Adrenal gland (tissue), 5 donors: ENCODE results near the gene PNPLA5.

Experiments used
- POLR2A ChIP-seq, 2 donors: fragments of 450-650 bp; IDR thresholded peaks; one replicate each; pipeline ENCODE4 v1.6.1; 2017; ENCODE audit warnings: antibody characterized with exemption in 2 of 2, mild to moderate bottlenecking in 2 of 2, moderate library complexity in 1 of 2
- TF ChIP-seq, protein P1 (sequence below), 6 experiments: fragments of 450-650 bp in 4 of 6; fragments of 200-600 bp in 2 of 6; sonication (generic) in 1 of 6; IDR thresholded peaks; 1 replicate in 5 of 6; 2 replicates in 1 of 6; pipeline versions ENCODE4 v1.5.1 to v1.8.0; 2016 to 2021; ENCODE audit warnings: antibody characterized with exemption in 6 of 6, mild to moderate bottlenecking in 2 of 6, moderate library complexity in 1 of 6
- donor health status: DM: no; HTN: no; CAD: no.

DNA sequence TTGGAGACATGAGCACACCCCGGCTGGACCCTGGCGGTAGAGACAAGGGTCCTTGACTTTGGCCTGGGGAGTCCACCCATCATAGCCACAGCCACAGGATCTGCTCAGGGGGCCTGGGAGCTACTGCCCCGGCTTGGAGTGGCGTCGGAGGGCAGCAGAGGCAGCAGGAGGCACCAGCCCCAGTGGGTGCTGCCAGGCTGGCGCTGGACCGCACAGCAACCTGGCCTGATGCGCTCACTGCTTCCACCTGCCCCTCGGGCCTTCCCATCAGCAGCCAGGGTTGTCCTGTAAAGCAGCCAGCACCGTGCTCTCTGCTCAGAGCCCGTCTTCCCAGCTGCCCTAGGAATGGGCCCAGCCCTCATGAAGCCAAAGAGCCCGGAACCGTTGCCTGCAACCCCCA, 51.4 kb downstream of the PNPLA5 start:
- TF ChIP-seq, protein P1, sequence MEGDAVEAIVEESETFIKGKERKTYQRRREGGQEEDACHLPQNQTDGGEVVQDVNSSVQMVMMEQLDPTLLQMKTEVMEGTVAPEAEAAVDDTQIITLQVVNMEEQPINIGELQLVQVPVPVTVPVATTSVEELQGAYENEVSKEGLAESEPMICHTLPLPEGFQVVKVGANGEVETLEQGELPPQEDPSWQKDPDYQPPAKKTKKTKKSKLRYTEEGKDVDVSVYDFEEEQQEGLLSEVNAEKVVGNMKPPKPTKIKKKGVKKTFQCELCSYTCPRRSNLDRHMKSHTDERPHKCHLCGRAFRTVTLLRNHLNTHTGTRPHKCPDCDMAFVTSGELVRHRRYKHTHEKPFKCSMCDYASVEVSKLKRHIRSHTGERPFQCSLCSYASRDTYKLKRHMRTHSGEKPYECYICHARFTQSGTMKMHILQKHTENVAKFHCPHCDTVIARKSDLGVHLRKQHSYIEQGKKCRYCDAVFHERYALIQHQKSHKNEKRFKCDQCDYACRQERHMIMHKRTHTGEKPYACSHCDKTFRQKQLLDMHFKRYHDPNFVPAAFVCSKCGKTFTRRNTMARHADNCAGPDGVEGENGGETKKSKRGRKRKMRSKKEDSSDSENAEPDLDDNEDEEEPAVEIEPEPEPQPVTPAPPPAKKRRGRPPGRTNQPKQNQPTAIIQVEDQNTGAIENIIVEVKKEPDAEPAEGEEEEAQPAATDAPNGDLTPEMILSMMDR (IDR thresholded peaks at IDR 0.05) = no peak
- no peak for TF ChIP-seq POLR2A (IDR thresholded peaks at IDR 0.05)
